CD14-positive monocyte (primary cell): ENCODE measurements around the gene FAM227B. TPM values are rescaled to one million over a fixed set of nuclear protein-coding genes. Genes with fewer than 3 reads are reported as not detected.

Source experiments
- DNase-seq, 3 donors: peaks; one replicate each; pipeline ENCODE4 v3.0.0-alpha.2; 2011 to 2022
- H2AFZ ChIP-seq: 2 replicates; pipeline ENCODE4 v1.6.0; 2012; ENCODE audit warnings: mild to moderate bottlenecking, low read depth, low read length, inconsistent platforms; ENCODE audit not compliant: insufficient read depth, poor library complexity, severe bottlenecking
- H3K27ac ChIP-seq, 2 donors: 1 replicate in 1 of 2; 2 replicates in 1 of 2; pipeline ENCODE4 v1.5.1; 2012 to 2013; ENCODE audit warnings: low read length in 2 of 2, control low read depth in 1 of 2, inconsistent platforms in 1 of 2, low read depth in 1 of 2, mild to moderate bottlenecking in 1 of 2
- H3K27me3 ChIP-seq, 2 donors: one replicate each; pipeline versions ENCODE4 v1.6.0 to v1.6.1; 2011 to 2013; ENCODE audit warnings: low read length in 2 of 2; ENCODE audit not compliant: control insufficient read depth in 2 of 2, insufficient read depth in 2 of 2
- H3K36me3 ChIP-seq, 2 donors: replicated peaks in 1 of 2; 1 replicate in 1 of 2; 2 replicates in 1 of 2; pipeline versions ENCODE4 v1.5.1 to v1.6.1; 2012 to 2013; ENCODE audit warnings: low read length in 2 of 2, control low read depth in 1 of 2, inconsistent platforms in 1 of 2, mild to moderate bottlenecking in 1 of 2; ENCODE audit not compliant: insufficient read depth in 2 of 2, control insufficient read depth in 1 of 2
- H3K4me1 ChIP-seq, 2 donors: 1 replicate in 1 of 2; 2 replicates in 1 of 2; pipeline versions ENCODE4 v1.5.1 to v1.6.1; 2012 to 2013; ENCODE audit warnings: low read length in 2 of 2, control low read depth in 1 of 2, inconsistent platforms in 1 of 2, mild to moderate bottlenecking in 1 of 2, moderate library complexity in 1 of 2; ENCODE audit not compliant: insufficient read depth in 2 of 2, control insufficient read depth in 1 of 2
- H3K4me2 ChIP-seq: replicated peaks from 2 replicates; pipeline ENCODE3; 2012; ENCODE audit warnings: low read length, moderate library complexity, mild to moderate bottlenecking; ENCODE audit not compliant: poor library complexity, severe bottlenecking; ENCODE audit errors: extremely low read depth
- H3K4me3 ChIP-seq, 3 experiments: fragments of 200-600 bp in 1 of 3; sonication (generic) in 1 of 3; replicated peaks in 1 of 3; 1 replicate in 2 of 3; 2 replicates in 1 of 3; pipeline ENCODE4 v1.5.1; 2011 to 2013; ENCODE audit warnings: low read length in 3 of 3, mild to moderate bottlenecking in 3 of 3, control low read depth in 2 of 3, low read depth in 2 of 3, inconsistent platforms in 1 of 3, moderate library complexity in 1 of 3
- H3K79me2 ChIP-seq: 2 replicates; pipeline ENCODE4 v1.6.0; 2012; ENCODE audit warnings: mild to moderate bottlenecking, control low read depth, inconsistent platforms, low read length, moderate library complexity; ENCODE audit not compliant: insufficient read depth
- H3K9ac ChIP-seq: 2 replicates; pipeline ENCODE4 v1.6.0; 2017; ENCODE audit warnings: low read length, mild to moderate bottlenecking; ENCODE audit not compliant: insufficient read depth, poor library complexity, severe bottlenecking
- H3K9me3 ChIP-seq, 2 donors: replicated peaks in 1 of 2; 1 replicate in 1 of 2; 2 replicates in 1 of 2; pipeline versions ENCODE4 v1.5.1 to v1.6.1; 2012 to 2013; ENCODE audit warnings: low read length in 2 of 2, control low read depth in 1 of 2; ENCODE audit not compliant: control insufficient read depth in 1 of 2, insufficient read depth in 1 of 2
- H4K20me1 ChIP-seq: 2 replicates; pipeline ENCODE4 v1.6.0; 2012; ENCODE audit warnings: mild to moderate bottlenecking, low read length, control low read depth, moderate library complexity; ENCODE audit not compliant: insufficient read depth
- H3K27ac Mint-ChIP-seq, 7 donors: one replicate each; pipeline ENCODE4 v1.8.0; 2020; ENCODE audit warnings: mild to moderate bottlenecking in 7 of 7, mixed read lengths in 7 of 7, moderate library complexity in 6 of 7, inconsistent platforms in 2 of 7
- H3K27me3 Mint-ChIP-seq, 3 donors: one replicate each; pipeline ENCODE4 v1.8.0; 2021 to 2022; ENCODE audit warnings: low read depth in 3 of 3, mild to moderate bottlenecking in 3 of 3, mixed read lengths in 3 of 3, moderate library complexity in 3 of 3, inconsistent platforms in 1 of 3
- H3K36me3 Mint-ChIP-seq, 2 donors: one replicate each; pipeline ENCODE4 v1.8.0; 2020; ENCODE audit warnings: mixed read lengths in 2 of 2, inconsistent platforms in 1 of 2, mild to moderate bottlenecking in 1 of 2
- H3K4me1 Mint-ChIP-seq: one replicate; pipeline ENCODE4 v1.8.0; 2020; ENCODE audit warnings: mild to moderate bottlenecking, mixed read lengths
- H3K4me3 Mint-ChIP-seq, 2 donors: one replicate each; pipeline ENCODE4 v1.8.0; 2020; ENCODE audit warnings: mild to moderate bottlenecking in 2 of 2, mixed read lengths in 2 of 2, moderate library complexity in 1 of 2
- H3K9me3 Mint-ChIP-seq, 7 donors: one replicate each; pipeline ENCODE4 v1.8.0; 2020 to 2022; ENCODE audit warnings: mixed read lengths in 7 of 7, mild to moderate bottlenecking in 6 of 7, moderate library complexity in 6 of 7, inconsistent platforms in 2 of 7
- CTCF ChIP-seq: fragments of 200-600 bp; IDR thresholded peaks from one replicate; pipeline ENCODE4 v1.8.0; 2022; ENCODE audit warnings: antibody characterized with exemption, mild to moderate bottlenecking
- WGBS: methylation state at CpG from one replicate; pipeline ENCODE4 v1.1.5; 2013; ENCODE audit warnings: missing lambda C conversion rate; ENCODE audit not compliant: insufficient coverage; 5-methylcytosine and 5-hydroxymethylcytosine counted together
- intact Hi-C, 2 donors: fragments of 100-400 bp; cut with micrococcal nuclease; formaldehyde crosslinking; loops; one replicate each; pipeline versions ENCODE4 v1.15.0 to v1.15.1; 2023
- polyA plus RNA-seq, 3 donors: library from polyadenylated mRNA; depleted of rRNA in 1 of 3; unstranded in 2 of 3; stranded (reverse) in 1 of 3; fragments of 300-500 nt in 2 of 3; fragments of >200 nt in 1 of 3; fragmentation: Illumina TruSeq in 2 of 3; gene quantifications; 1 replicate in 2 of 3; 2 replicates in 1 of 3; pipeline ENCODE4 v1.2.3, GENCODE V29; 2012 to 2021

FAM227B gene
- polyA plus RNA-seq, 3 donors: 0.28 to 0.72 (median 0.49) TPM

GRCh38 chr15:49430046-49430445 is 190.6 kb downstream of the FAM227B start:
- Histone ChIP-seq H3K9me3 (no peaks in the 10 kb centered on the region), H3K4me1 (no peaks in the 10 kb centered on the region), H3K36me3 (no peaks in the 10 kb centered on the region), H3K27me3 (no peaks in the 10 kb centered on the region), H3K4me3 (no peak overlapping the region), H3K4me2 (no peak overlapping the region), H4K20me1 (no peaks in the 10 kb centered on the region), H3K9ac (no peak overlapping the region), H3K79me2 (no peaks in the 10 kb centered on the region), H3K27ac (no peak overlapping the region), H2AFZ (peak overlapping the region; percentile 20)
- no peak overlapping the region for H3K27ac Mint-ChIP-seq
- no peaks in the 10 kb centered on the region for H3K4me1 Mint-ChIP-seq
- no peak for DNase-seq
- no peaks in the 10 kb centered on the region for H3K36me3 Mint-ChIP-seq
- peaks cover 0 to 2% (median 0%) of the 10 kb centered on the region in 7 donors for H3K9me3 Mint-ChIP-seq
- WGBS: no CpG with 5 or more reads among the region's 1 CpG
- no peak for TF ChIP-seq CTCF
- H3K4me3 Mint-ChIP-seq: no peak overlapping the region
- no peaks in the 10 kb centered on the region for H3K27me3 Mint-ChIP-seq
- intact Hi-C loops: no loop called here

GRCh38 chr15:49428409-49429095 is 192.1 kb downstream of the FAM227B start:
- H3K4me2 ChIP-seq: no peak overlapping the region
- no peak for TF ChIP-seq CTCF
- H3K9ac ChIP-seq: no peak overlapping the region
- DNase-seq: no peak
- no peaks in the 10 kb centered on the region for H3K4me1 ChIP-seq
- H3K4me3 ChIP-seq: no peak overlapping the region
- Mint-ChIP-seq H3K27me3 (no peaks in the 10 kb centered on the region), H3K4me1 (no peaks in the 10 kb centered on the region), H3K9me3 (peaks cover 0 to 2% (median 0%) of the 10 kb centered on the region in 7 donors), H3K36me3 (no peaks in the 10 kb centered on the region), H3K27ac (no peak overlapping the region), H3K4me3 (no peak overlapping the region)
- no peaks in the 10 kb centered on the region for H3K36me3 ChIP-seq
- no peaks in the 10 kb centered on the region for H3K79me2 ChIP-seq
- H2AFZ ChIP-seq: no peak overlapping the region
- intact Hi-C loops: no loop called here
- H3K27ac ChIP-seq: no peak overlapping the region
- no peaks in the 10 kb centered on the region for H4K20me1 ChIP-seq
- WGBS: 94% methylated on average over 3 of the region's 5 CpGs
- no peaks in the 10 kb centered on the region for H3K27me3 ChIP-seq
- no peaks in the 10 kb centered on the region for H3K9me3 ChIP-seq
